NCI-H2081 treated with DMSO at 0.1 percent for 48 hours (cell line): ENCODE data around the gene CCSER1.
A peak's percentile ranks its signal among the peaks of the same experiment; 100 is the strongest.

Source experiments
- DNase-seq: peaks from one replicate; lab custom pipeline; 2025; lab: John Stamatoyannopoulos, UW

Gene CCSER1

GRCh38 chr4:90128961-90129495 lies 1.8 kb downstream of the CCSER1 start:
- no peak for DNase-seq

GRCh38 chr4:90130076-90130475 lies 2.9 kb downstream of the CCSER1 start:
- DNase-seq: no peak

- no peak for DNase-seq
These were observed 10.4 kb downstream of the CCSER1 start for GRCh38 chr4:90137555-90137954.

- no peak for DNase-seq
These were observed 14.9 kb downstream of the CCSER1 start for GRCh38 chr4:90142081-90142480.

GRCh38 chr4:90145319-90145718 lies 18.1 kb downstream of the CCSER1 start:
- no peak for DNase-seq

- no peak for DNase-seq
These were observed 19.1 kb downstream of the CCSER1 start for GRCh38 chr4:90146306-90146705.

- DNase-seq: no peak
These were observed 21.5 kb downstream of the CCSER1 start for GRCh38 chr4:90148574-90149148.

- no peak for DNase-seq
These were observed 24.8 kb downstream of the CCSER1 start for GRCh38 chr4:90152024-90152423.

- DNase-seq: no peak
These were observed 32.0 kb downstream of the CCSER1 start for GRCh38 chr4:90159193-90159592.

GRCh38 chr4:90160044-90160443 lies 32.9 kb downstream of the CCSER1 start:
- DNase-seq: no peak

- DNase-seq: no peak
These were observed 35.4 kb downstream of the CCSER1 start for GRCh38 chr4:90162566-90162965.

- no peak for DNase-seq
These were observed 36.7 kb downstream of the CCSER1 start for GRCh38 chr4:90163872-90164271.

GRCh38 chr4:90165883-90166282 lies 38.7 kb downstream of the CCSER1 start:
- DNase-seq: no peak

- DNase-seq: no peak
These were observed 44.3 kb downstream of the CCSER1 start for GRCh38 chr4:90171491-90171890.

- no peak for DNase-seq
These were observed 47.4 kb downstream of the CCSER1 start for GRCh38 chr4:90174621-90175023.

- DNase-seq: no peak
These were observed 54.5 kb downstream of the CCSER1 start for GRCh38 chr4:90181644-90182043.

- DNase-seq: no peak
These were observed 56.1 kb downstream of the CCSER1 start for GRCh38 chr4:90183254-90183653.

GRCh38 chr4:90184560-90184959 lies 57.4 kb downstream of the CCSER1 start:
- no peak for DNase-seq

- no peak for DNase-seq
These were observed 58.2 kb downstream of the CCSER1 start for GRCh38 chr4:90185416-90185815.

- DNase-seq: no peak
These were observed 59.0 kb downstream of the CCSER1 start for GRCh38 chr4:90186229-90186628.

- peak; percentile 63 for DNase-seq
These were observed 60.1 kb downstream of the CCSER1 start for GRCh38 chr4:90187148-90187884.

GRCh38 chr4:90189178-90189577 lies 62.0 kb downstream of the CCSER1 start:
- DNase-seq: no peak

- DNase-seq: no peak
These were observed 62.8 kb downstream of the CCSER1 start for GRCh38 chr4:90189946-90190345.

GRCh38 chr4:90190525-90190924 lies 63.3 kb downstream of the CCSER1 start:
- DNase-seq: no peak
